NAMALWA (cell line): Measurements from ENCODE around the gene LENG8.
"Not testable (repeated sequence)": the region's sequence is repeated elsewhere in the genome, so short reads cannot be mapped to it uniquely, and the experiment has no call there.

Source experiments
- DNase-seq: peaks from one replicate; pipeline ENCODE4 v3.0.0-alpha.2; 2015; ENCODE audit warnings: low spot score

Gene LENG8

DNA sequence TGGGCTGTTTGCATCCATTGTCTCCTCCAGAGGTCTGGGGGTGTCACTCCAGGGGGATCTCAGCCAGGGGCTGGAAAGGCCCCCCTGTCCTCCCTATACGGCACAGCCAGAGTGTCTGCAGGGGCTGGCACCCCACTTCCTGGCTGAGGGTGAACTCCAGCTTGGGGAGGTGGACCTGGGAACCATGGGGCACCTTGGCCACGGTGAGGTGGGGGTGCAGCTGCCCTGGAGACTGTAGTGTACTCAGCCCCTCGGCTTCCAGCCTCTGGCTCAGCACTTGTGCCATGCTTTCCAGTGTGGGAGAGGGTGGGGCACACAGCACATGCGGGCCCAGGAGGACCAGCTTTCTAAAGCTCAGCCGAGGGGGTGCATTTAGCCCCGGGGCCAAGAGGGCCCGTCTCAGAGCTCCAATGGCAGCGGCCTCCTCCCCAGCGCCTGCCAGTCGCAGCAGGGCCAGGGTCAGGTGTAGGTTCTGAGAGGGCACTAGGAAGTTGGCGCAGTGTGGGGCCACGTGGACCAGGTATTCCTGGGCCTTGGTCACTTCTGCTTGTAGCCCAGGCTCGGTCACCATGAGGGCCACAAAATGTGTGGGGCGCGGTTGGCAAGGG is 13.2 kb downstream of the LENG8 start:
- DNase-seq: no peak

DNA sequence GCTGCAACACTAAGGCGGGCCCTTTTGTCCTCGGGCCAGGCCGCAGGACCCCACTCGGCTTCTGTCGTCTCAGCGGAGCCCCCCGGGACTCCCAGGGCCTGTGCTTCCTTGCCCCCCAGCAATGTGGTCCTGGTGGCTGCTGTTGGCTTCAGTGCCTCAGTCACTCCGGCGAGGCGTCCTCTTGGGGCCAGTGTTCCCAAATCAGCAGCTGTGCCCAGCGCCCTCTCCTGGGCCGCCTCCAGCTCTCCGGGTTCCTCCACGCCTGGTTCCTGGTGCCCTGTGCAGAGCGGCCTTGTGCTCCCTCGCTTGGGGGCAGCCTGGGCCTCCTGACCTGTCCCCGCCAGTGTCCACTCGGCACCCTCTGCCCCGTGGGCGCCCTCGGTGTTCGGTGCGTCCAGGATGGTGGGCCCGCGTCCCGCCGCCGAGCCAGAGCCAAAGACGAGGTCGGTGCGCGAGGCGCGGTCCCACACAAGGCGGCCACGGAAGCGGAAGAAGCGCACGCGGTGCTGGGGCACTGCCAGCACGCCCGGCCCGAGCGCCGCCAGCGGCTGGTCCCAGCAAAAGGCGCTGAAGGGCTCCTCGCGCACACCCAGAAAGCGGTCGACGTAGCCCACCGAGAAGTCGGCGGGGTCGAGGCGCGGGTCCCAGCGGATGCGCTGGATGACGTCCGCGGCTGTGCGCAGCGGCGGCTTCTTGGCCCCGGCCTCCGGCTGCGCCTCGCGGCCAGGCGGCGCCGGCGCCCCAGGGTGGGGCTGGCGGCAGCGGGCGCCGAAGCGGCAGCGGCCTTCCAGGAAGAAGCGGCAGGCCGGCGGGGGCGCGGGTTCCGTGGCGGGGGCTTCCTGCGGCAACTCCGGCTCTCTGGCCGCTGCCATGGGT is 13.9 kb downstream of the LENG8 start:
- DNase-seq: no peak

DNA sequence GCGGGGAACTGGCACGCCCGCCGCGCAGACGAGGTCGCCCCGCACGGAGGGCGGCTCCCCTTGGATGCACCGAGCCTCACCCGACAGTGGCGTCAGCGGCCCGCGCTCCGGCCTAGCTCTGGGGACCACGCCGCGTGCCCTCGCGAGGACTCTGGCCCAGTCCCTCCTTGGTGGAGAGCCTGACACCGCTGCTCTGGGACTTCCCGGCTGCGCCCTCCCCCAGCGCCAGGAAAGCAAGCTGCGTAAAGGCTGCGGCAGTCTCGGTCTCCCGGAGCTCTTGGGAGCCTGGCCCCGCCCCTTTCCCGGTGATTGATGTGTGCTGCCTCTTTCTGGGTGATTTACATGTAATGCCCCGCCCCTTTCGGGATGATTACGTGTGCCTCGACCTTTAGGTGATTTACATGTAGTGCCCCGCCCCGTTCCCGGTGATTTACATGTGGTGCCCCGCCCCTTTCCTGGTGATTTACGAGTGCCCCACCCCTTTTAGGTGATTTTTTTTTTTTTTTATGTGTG is 14.6 kb downstream of the LENG8 start, which contains the start of gene LENG9:
Gene LENG9, minus strand, starts transcription at position 248 of the 513 bp plus-strand sequence. CDS start 252 bp downstream, outside the sequence.
- no peak for DNase-seq

DNA sequence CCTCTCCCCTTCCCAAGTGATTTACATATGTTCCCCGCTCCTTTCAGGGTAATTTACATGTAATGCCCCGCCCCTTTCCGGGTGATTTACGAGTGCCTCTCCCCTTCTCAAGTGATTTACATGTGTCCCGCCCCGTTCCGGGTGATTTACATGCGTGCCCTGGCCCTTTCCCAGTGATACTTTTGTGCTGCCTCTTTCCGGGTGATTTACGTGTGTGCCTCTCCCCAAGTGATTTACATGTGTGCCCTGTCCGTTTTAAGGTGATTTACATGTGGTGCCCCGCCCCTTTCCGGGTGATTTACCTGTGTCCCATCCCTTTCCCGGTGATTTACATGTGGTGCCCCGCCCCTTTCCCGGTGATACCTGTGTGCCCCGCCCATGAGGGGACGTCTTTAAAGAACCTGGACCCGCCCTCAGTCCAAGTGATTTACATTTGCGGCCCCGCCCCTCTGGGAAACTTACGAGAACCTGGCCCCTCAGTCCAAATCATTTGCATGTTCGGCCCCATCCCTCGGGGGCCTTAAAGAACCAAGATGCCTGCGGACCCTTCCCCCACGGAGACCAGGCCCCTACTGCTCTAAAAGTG is 15.1 kb downstream of the LENG8 start:
- peak; percentile 99 for DNase-seq

- peak; percentile 86 for DNase-seq
Measured at GRCh38 chr19:54464630-54465425, 15.8 kb downstream of the LENG8 start.

GRCh38 chr19:54465426-54466109 is 16.6 kb downstream of the LENG8 start:
- DNase-seq: no peak

GRCh38 chr19:54466110-54466480 is 17.1 kb downstream of the LENG8 start:
- not testable (repeated sequence) for DNase-seq

DNA sequence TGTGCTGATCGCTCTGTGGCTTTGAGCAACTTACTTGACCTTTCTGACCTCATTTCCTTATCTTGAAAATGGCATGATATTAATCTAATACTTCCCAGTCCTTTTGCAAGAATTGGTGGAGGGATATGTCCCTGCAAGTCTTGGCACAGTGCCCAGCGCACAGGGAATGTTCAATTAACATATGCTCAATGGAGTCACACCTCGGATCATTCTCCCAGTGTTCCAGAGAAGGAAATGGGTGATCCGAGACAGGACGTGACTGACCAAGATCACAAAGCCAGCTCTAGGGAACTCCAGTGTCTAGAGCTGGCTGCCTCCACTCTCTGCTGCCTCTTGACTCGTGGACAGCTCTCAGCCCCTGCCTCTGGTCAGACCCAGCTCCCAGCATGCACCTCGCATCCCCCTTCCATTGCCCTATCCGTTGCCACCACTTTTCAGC is 20.5 kb downstream of the LENG8 start:
- no peak for DNase-seq

GRCh38 chr19:54470276-54470887 is 21.4 kb downstream of the LENG8 start:
- no peak for DNase-seq

GRCh38 chr19:54470991-54471782 is 22.2 kb downstream of the LENG8 start:
- DNase-seq: no peak

DNA sequence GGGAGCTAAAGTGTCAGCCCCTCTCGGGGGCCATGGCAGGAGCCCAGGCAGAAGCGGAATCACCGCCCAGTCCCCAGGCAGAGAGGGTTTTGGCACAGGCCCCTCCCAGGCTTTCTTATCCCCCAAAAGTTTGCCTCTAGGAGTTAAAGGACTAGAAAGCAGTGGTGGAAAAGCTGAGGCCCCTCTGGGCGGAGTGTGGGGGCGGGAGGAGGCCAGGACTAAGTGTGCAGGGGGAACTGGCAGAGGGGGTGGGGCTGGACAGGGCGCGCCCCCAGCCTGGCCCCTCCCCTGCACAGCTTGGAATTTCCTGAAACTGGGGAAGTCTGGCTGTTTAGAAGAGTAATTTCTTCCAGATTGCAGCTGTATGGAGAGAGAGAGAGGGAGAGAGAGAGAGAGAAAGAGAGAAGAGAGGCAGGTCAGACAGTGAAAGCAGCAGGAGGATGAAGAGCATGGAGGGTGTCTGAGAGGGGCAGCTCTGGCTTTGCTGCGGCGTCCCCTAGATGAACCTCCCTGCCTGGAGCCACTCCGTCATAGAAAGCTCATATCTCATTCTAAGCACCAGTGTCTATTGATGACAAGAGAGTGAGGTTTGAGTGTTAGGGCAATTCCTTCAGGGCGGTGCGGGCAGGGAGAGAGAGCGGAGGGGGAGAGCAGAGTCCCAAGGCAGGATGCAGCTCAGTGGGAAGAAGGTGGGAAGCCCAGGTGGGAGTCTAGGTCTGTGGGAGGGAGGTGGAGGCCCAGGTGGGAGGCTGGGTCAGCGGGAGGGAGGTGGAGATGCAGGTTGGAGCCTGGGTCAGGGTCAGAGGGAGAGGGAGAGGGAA is 24.3 kb downstream of the LENG8 start, which contains the start of gene CDC42EP5:
Gene CDC42EP5, minus strand, starts transcription at position 226 of the 821 bp plus-strand sequence. CDS start 7,749 bp downstream, outside the sequence.
- no peak for DNase-seq

DNA sequence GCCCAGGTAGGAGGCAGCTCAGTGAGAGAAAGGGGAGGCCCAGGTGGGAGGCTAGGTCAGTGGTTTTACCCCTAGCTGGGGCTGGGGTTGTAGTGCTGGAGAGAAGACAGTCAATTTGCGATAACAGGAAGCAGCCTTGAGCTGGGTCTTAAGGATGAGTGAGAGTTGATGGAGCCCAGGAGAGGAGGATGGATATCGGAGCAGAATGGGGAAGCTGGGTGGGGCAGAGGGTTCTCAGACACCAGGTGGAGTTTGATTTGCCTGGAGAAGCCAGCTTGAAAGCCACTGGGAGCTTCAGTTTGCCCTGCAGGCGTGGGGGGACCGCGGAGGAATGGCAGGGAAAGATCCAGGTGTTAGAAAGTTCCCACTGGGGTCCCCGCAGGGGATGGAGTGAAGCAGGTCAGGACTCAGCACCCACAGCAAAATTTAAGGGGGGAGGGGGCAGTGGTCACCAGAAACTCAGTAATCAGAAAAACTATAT is 24.9 kb downstream of the LENG8 start:
- no peak for DNase-seq

- DNase-seq: no peak
Measured at GRCh38 chr19:54475706-54476105, 26.7 kb downstream of the LENG8 start.

DNA sequence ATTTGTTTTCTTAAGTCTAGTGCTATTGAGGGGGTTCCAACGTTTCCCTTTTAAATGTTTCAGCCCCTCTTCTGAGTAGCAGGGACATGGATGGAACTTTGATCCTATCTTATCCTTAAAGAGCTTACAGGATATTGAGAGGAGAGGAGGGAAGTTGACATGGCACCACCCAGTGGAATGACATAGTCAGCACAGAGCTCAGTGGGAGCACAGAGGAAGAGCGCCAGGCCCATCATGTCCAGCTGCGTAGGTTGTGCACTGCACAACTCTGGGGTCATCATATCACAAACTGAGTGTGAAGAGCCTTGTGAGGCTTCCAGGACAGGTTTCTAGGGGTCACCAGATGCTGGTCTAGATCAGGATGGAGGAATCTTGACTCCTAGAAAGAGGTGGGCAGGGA is 28.7 kb downstream of the LENG8 start:
- DNase-seq: no peak

DNA sequence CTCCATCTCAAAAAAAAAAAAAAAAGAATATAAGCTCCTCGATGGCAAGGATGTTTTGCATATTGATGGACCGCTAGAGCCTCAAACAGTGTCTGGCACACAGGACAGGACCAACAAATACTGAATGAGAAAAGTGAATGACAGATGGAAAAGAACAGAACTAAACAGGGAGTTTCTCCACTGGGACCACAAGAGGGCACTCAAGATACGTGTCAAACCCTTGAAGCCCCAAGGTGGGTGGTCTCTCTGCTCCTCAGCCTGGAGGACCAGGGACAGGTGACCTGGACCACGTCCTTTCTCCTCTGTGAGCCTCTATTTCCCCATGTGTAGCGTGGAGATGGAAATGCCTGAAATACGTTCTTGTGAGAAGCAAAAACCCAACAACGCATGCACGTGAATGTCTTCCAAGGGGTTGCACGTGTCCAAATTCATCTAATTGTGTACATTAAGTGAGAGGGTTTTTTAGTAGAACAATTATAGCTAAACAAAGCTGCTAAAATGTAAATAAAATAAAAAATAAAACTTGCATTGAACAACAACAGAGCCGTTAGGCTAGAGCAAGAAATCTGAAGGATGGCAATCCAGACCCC is 29.8 kb downstream of the LENG8 start:
- DNase-seq: peak; percentile 79

DNA sequence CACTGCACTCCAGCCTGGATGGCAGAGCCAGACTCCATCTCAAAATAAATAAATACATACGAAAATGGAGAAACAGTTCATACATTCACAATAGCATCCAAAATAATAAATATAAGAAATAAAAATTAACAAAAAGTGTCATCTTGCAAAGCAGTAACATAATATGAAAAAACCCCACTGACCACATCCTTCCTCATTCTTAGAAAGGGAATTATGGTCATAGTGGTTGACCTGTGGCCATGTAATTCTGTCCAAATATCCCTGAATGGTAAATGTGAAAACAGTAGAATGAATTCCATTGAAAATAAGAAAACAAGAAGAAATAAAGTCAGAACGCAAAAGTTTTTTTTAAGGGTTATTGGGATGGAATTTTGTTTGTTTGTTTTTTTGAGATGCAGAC is 31.1 kb downstream of the LENG8 start:
- no peak for DNase-seq

- DNase-seq: peak; percentile 77
Measured at GRCh38 chr19:54481326-54481930, 32.4 kb downstream of the LENG8 start.

DNA sequence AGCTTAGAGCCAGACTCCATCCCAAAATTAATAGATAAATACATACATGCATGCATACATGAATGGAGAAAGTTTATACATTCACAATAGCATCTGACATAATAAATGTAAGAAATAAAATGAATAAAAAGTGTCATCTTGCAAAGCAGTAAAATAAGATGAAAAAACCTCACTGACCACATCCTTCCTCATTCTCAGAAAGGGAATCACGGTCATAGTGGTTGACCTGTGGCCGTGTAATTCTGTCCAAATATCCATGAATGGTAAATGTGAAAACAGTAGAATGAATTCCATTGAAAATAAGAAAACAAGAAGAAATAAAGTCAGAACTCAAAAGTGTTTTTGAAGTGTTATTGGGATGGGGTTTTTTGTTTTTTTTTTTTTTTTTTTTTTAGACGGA is 33.9 kb downstream of the LENG8 start:
- DNase-seq: no peak
